ENCODE results near the gene DACH1. TPM values are rescaled to one million over a fixed set of nuclear protein-coding genes. Genes with fewer than 3 reads are reported as not detected.

Gene DACH1
- polyA plus RNA-seq, 1 donor from 2014 or later: not detected

DNA sequence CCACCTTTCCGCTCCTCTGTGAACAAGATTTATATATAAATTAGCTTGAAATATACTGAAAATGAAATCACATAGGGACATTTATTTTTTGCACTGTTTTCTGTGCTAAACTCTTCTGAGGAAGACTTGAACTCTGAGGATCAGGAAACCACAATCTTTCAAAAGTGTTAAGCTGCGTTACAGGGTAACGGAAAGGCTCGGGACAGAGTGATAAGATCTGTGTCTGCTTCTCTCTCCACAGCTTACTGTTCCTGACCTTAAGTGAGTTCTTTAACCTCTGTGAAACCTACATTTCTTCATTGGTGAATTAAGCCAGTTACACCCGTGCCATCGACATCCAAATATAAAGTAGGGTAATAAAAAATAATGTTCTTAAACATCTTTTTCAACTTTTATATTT is 38.9 kb downstream of the DACH1 start:
- Mint-ChIP-seq H3K4me3 (no peak overlapping the region), H3K36me3 (no peaks in the 10 kb centered on the region), H3K27ac (no peak overlapping the region), H3K9me3 (peaks cover 0 to 3% (median 0%) of the 10 kb centered on the region in 3 donors), H3K4me1 (peaks cover 0 to 3% (median 0%) of the 10 kb centered on the region in 3 donors), H3K27me3 (no peaks in the 10 kb centered on the region)

DNA sequence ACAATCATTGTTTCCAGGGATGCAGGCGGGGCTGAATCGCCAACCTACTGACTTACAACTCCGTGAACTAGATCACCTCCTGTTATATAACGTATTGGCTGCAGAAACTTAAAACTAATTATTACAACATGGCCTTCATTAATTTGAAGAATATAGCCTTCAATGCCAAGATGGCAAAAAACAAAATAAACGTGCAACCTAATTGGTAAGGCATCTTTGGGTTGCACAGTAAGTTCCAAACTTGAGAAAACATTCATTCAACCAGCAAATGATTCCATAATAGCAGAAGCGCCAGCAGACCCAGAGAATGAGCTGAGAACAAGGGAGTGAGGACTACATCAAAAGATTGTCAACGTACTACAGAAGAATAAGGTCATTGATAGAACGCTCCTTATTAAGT is 39.8 kb downstream of the DACH1 start:
- no peak overlapping the region for H3K27ac Mint-ChIP-seq
- H3K27me3 Mint-ChIP-seq: no peaks in the 10 kb centered on the region
- no peaks in the 10 kb centered on the region for H3K36me3 Mint-ChIP-seq
- peaks cover 0 to 3% (median 0%) of the 10 kb centered on the region in 3 donors for H3K9me3 Mint-ChIP-seq
- H3K4me3 Mint-ChIP-seq: no peak overlapping the region
- peaks cover 0 to 3% (median 0%) of the 10 kb centered on the region in 3 donors for H3K4me1 Mint-ChIP-seq

DNA sequence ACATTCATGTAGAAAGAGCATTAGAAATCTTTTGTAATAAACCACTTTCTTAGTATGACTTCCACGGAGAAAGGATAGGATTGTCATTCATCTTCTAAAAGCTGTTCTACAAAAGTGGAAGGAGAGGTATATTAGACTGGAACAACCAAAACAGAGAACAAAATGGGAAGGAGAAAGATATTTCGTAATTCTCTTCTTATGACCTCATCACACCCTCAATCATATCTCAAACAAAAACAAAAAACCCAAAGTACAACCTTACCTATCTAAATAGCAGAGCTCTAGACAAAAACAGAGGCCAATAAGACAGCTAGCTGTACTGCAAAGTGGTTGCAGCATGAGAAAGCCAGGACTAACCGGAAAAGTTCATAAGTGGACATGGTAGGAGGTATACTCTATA is 46.3 kb downstream of the DACH1 start:
- Mint-ChIP-seq H3K27ac (no peak overlapping the region), H3K4me1 (no peaks in the 10 kb centered on the region)

GRCh38 chr13:71817335-71817734 is 49.7 kb downstream of the DACH1 start:
- H3K9me3 Mint-ChIP-seq: peaks cover 0 to 5% (median 0%) of the 10 kb centered on the region in 3 donors
- no peak overlapping the region for H3K27ac Mint-ChIP-seq
- H3K4me1 Mint-ChIP-seq: no peaks in the 10 kb centered on the region
- H3K4me3 Mint-ChIP-seq: no peak overlapping the region
- H3K27me3 Mint-ChIP-seq: no peaks in the 10 kb centered on the region
- no peaks in the 10 kb centered on the region for H3K36me3 Mint-ChIP-seq

More for the DNA sequence above, 46.3 kb downstream of the DACH1 start:
- H3K27me3 Mint-ChIP-seq: no peaks in the 10 kb centered on the region
- H3K4me3 Mint-ChIP-seq: no peak overlapping the region
- peaks cover 0 to 5% (median 0%) of the 10 kb centered on the region in 3 donors for H3K9me3 Mint-ChIP-seq
- no peaks in the 10 kb centered on the region for H3K36me3 Mint-ChIP-seq

- Mint-ChIP-seq H3K27ac (no peak overlapping the region), H3K4me1 (no peaks in the 10 kb centered on the region), H3K9me3 (peaks cover 0 to 5% (median 0%) of the 10 kb centered on the region in 3 donors), H3K4me3 (no peak overlapping the region), H3K27me3 (no peaks in the 10 kb centered on the region), H3K36me3 (no peaks in the 10 kb centered on the region)
Observed at GRCh38 chr13:71814806-71815360, 52.1 kb downstream of the DACH1 start.

DNA sequence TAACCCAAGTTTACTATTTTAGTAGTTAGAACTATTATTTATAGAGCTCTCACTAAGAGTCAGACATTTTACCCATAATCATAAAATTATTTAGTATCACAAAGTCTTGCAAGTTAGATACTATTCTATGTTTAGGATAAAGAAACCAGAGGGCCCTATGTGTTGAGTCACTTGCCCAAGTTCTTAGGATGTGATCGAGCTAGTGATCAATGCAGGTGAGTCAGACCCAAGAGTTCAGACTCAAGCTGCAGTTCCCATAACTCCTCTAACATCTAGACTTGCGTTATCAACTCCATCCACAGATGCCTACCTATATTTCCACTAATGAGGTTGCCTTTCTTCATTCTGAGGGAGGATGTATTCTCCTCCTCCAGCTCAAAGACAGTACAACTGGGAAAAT is 53.8 kb downstream of the DACH1 start:
- no peaks in the 10 kb centered on the region for H3K36me3 Mint-ChIP-seq
- no peak overlapping the region for H3K4me3 Mint-ChIP-seq
- H3K4me1 Mint-ChIP-seq: no peaks in the 10 kb centered on the region
- H3K9me3 Mint-ChIP-seq: no peaks in the 10 kb centered on the region
- H3K27ac Mint-ChIP-seq: no peak overlapping the region
- H3K27me3 Mint-ChIP-seq: no peaks in the 10 kb centered on the region

DNA sequence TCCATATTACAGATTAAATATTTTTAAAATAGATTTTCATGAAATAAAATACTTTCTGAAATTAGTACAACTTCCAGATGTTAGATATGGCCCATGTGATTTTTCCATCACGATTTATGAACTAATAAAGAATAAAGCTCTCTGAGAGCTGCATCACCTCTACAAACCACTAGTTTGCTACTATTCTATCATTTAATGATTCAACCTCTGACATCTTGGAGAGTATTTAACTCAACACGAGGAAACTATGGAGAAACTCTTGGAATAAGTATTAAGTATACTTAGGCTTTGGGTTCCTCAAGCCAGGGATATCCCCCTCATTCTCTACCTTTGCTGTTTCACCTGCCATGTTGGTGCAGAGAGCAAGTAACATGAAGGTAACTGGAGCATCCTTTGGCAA is 55.7 kb downstream of the DACH1 start:
- no peaks in the 10 kb centered on the region for H3K27me3 Mint-ChIP-seq
- H3K27ac Mint-ChIP-seq: no peak overlapping the region
- H3K36me3 Mint-ChIP-seq: no peaks in the 10 kb centered on the region
- no peaks in the 10 kb centered on the region for H3K4me1 Mint-ChIP-seq
- H3K9me3 Mint-ChIP-seq: no peaks in the 10 kb centered on the region
- H3K4me3 Mint-ChIP-seq: no peak overlapping the region

- Mint-ChIP-seq H3K4me3 (no peak overlapping the region), H3K9me3 (no peaks in the 10 kb centered on the region), H3K27me3 (no peaks in the 10 kb centered on the region), H3K27ac (no peak overlapping the region), H3K4me1 (no peaks in the 10 kb centered on the region), H3K36me3 (no peaks in the 10 kb centered on the region)
Observed at GRCh38 chr13:71808708-71809107, 58.3 kb downstream of the DACH1 start.

DNA sequence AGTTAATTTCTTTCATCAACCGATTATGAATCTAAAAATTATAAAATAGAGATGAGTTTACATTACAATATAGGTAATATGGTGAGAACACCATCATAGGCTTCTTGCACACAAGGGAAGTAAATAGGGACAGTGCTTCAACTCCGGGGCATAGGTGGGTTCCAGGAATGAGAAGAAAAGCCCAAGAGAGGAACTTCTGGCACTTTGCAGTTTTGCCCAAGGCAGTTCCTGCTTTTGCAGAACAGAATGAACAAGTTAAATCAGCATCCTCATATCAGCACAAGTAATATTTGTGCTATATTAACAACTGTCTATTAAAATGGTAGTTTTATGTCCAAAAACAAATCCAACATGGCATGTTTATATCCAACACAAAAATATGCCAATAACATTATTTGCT is 60.1 kb downstream of the DACH1 start:
- Mint-ChIP-seq H3K9me3 (no peaks in the 10 kb centered on the region), H3K27ac (no peak overlapping the region), H3K4me1 (no peaks in the 10 kb centered on the region), H3K36me3 (no peaks in the 10 kb centered on the region), H3K4me3 (no peak overlapping the region), H3K27me3 (no peaks in the 10 kb centered on the region)

GRCh38 chr13:71803066-71803465 is 63.9 kb downstream of the DACH1 start:
- Mint-ChIP-seq H3K9me3 (no peaks in the 10 kb centered on the region), H3K27ac (no peak overlapping the region), H3K27me3 (no peaks in the 10 kb centered on the region), H3K4me3 (no peak overlapping the region), H3K36me3 (no peaks in the 10 kb centered on the region), H3K4me1 (no peaks in the 10 kb centered on the region)

DNA sequence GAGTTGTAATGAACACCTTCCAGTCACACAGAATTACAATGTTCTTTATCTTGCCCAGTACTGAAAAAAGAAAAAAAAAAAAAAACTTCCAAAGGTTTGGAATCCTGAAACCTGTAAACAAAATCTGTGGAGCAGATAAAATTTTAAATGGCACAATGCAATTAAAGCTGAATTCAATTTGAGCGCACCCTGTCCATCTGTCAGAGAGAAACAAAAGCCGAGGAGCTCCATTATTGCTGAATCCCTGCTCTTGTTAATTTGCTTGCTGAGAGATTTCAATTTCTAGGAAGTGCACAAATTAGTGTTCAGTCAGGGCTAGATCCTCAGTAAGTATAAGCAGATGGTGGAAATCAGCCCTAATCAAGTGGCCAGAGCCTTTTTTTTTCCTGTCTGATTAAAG is 65.2 kb downstream of the DACH1 start:
- H3K36me3 Mint-ChIP-seq: no peaks in the 10 kb centered on the region
- H3K4me3 Mint-ChIP-seq: no peak overlapping the region
- H3K4me1 Mint-ChIP-seq: no peaks in the 10 kb centered on the region
- H3K27me3 Mint-ChIP-seq: no peaks in the 10 kb centered on the region
- no peak overlapping the region for H3K27ac Mint-ChIP-seq
- no peaks in the 10 kb centered on the region for H3K9me3 Mint-ChIP-seq

DNA sequence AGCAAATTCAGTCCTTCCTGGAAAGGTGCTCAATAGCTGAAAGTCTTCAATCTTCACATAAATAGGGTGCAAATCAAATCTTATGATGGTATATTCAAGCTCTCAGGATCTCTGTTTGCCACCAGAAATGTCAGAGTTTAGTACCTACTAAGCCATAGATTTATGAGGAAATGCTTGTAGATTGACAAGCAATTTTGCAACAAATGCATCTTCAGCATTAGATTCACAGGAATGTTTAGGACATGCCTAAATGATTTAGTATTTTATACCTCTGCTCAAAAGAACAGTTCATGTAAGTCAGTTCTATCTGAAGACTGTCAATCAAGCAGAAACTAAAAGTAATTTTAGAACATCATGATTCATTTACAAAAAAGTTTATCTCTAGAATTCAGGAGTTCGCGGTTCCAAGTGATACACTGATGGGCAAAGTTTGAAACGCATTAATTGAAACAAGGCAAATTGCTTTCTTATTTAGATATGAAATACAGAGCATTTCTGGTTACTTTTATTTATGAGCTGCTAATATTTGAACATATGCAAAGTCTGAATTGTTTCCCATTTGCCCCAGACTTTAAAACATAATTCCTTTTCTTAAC is 65.7 kb downstream of the DACH1 start:
- Mint-ChIP-seq H3K4me3 (no peak overlapping the region), H3K4me1 (no peaks in the 10 kb centered on the region), H3K27ac (no peak overlapping the region), H3K36me3 (no peaks in the 10 kb centered on the region), H3K27me3 (no peaks in the 10 kb centered on the region), H3K9me3 (no peaks in the 10 kb centered on the region)

- no peaks in the 10 kb centered on the region for H3K4me1 Mint-ChIP-seq
- no peak overlapping the region for H3K27ac Mint-ChIP-seq
- peaks cover 0 to 3% (median 0%) of the 10 kb centered on the region in 3 donors for H3K9me3 Mint-ChIP-seq
- H3K27me3 Mint-ChIP-seq: no peaks in the 10 kb centered on the region
- no peaks in the 10 kb centered on the region for H3K36me3 Mint-ChIP-seq
- no peak overlapping the region for H3K4me3 Mint-ChIP-seq
Observed at GRCh38 chr13:71799324-71799723, 67.7 kb downstream of the DACH1 start.

- Mint-ChIP-seq H3K4me3 (no peak overlapping the region), H3K4me1 (no peaks in the 10 kb centered on the region), H3K27me3 (no peaks in the 10 kb centered on the region), H3K9me3 (peaks cover 0 to 3% (median 0%) of the 10 kb centered on the region in 3 donors), H3K36me3 (no peaks in the 10 kb centered on the region), H3K27ac (no peak overlapping the region)
Observed at GRCh38 chr13:71798707-71799106, 68.3 kb downstream of the DACH1 start.

GRCh38 chr13:71797517-71797916 is 69.5 kb downstream of the DACH1 start:
- no peaks in the 10 kb centered on the region for H3K36me3 Mint-ChIP-seq
- H3K27me3 Mint-ChIP-seq: no peaks in the 10 kb centered on the region
- H3K27ac Mint-ChIP-seq: no peak overlapping the region
- H3K4me3 Mint-ChIP-seq: no peak overlapping the region
- H3K4me1 Mint-ChIP-seq: no peaks in the 10 kb centered on the region
- peaks cover 0 to 3% (median 0%) of the 10 kb centered on the region in 3 donors for H3K9me3 Mint-ChIP-seq

DNA sequence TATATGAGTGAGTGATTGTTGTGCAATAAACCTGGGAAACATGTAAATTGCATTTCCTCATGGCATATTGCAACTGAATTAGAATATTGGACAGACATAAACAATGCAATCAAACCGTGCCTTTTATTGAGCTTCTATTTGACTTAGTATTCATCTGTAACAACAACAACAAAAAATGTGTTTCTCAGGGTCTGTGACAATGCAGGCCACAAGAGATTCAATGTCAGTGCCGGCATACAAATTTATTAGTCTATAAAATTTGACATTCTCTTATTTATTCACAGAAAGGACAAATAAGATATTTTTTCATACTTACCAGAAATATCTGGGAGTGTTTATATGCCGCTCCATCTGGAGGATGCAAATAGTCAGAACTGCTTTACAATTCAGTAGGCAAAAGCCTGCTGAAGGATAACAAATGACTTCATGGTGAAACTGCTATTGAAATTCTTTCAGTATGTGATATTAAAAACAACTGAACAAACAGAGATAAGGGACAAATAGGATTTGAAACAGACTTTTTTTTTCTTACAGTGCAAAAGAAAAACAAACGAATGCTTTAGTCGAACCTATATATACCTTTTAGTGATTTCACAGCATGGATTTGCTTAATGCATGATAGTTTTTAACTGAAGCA is 77.2 kb downstream of the DACH1 start:
- no peaks in the 10 kb centered on the region for H3K4me1 Mint-ChIP-seq
- no peaks in the 10 kb centered on the region for H3K27me3 Mint-ChIP-seq
- peaks cover 2 to 6% (median 5%) of the 10 kb centered on the region in 3 donors for H3K9me3 Mint-ChIP-seq
- H3K36me3 Mint-ChIP-seq: no peaks in the 10 kb centered on the region
- H3K4me3 Mint-ChIP-seq: no peak overlapping the region
- no peak overlapping the region for H3K27ac Mint-ChIP-seq
